ENCODE measurements around the gene MZT2B.
"Not testable (repeated sequence)": the region's sequence is repeated elsewhere in the genome, so short reads cannot be mapped to it uniquely, and the experiment has no call there.

Gene MZT2B

GRCh38 chr2:130180404-130181324 lies 1.4 kb upstream of the MZT2B start:
- H3K9me3 ChIP-seq (ENCODE audit: control insufficient read depth in 1 of 2, low read length in 2 of 2); H3K27me3 ChIP-seq (ENCODE audit: control insufficient read depth in 1 of 2, insufficient read depth in 2 of 2, low read length in 2 of 2); H3K36me3 ChIP-seq (ENCODE audit: control insufficient read depth in 1 of 2, insufficient read depth in 2 of 2, low read length in 2 of 2); H3K27ac ChIP-seq (ENCODE audit: low read depth, low read length): not testable (repeated sequence)
- H3K9ac ChIP-seq (ENCODE audit: low read depth in 1 of 2, low read length in 2 of 2): peak overlapping the region; percentile 75 to 85
- H3K4me1 ChIP-seq (ENCODE audit: control insufficient read depth in 1 of 2, insufficient read depth in 2 of 2, low read length in 2 of 2): peaks cover 3 to 18% of the 10 kb centered on the region in 2 donors
- peak overlapping the region; percentile 71 to 96 for H3K4me3 ChIP-seq (ENCODE audit: low read depth in 1 of 2, low read length in 2 of 2)

DNA sequence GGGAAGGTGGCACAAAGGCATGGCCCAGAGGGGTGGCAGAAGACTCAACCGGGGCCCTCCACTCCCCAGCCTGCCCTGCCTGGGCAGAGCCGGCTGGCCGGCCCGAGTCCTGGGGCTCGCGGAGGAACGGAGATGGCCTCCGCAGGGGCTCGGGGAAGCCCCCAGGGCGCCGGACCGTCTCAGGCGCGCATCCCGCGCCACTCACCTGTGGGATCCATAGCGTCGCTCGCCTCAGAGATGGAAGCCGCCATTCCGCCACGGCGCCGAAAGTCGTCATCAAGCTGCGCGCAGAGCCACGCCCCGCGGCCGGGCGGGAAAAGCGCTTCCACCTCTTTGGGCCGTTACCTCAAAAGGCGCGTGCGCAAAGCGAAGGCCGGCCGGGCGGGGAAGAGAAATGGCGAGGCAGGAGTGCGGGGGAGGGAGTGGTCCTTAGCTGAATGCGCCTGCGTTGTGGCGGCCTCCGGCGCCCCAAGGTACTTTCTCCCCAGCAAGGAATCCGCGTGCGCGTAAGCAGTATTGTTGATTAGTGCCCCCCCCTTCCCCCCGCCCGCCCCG lies 660 bp upstream of the MZT2B start, which contains the start of gene SMPD4:
TSS of gene SMPD4 (minus strand) at position 278 of the 555 bp plus-strand sequence. CDS start 5,010 bp downstream, outside the sequence.
- Histone ChIP-seq H3K27me3 (ENCODE audit: control insufficient read depth in 1 of 2, insufficient read depth in 2 of 2, low read length in 2 of 2) (no peaks in the 10 kb centered on the region), H3K4me3 (ENCODE audit: low read depth in 1 of 2, low read length in 2 of 2) (peak within 1 kb of the TSS; percentile 71 to 96), H3K4me1 (ENCODE audit: control insufficient read depth in 1 of 2, insufficient read depth in 2 of 2, low read length in 2 of 2) (peaks cover 3 to 18% of the 10 kb centered on the region in 2 donors), H3K9me3 (ENCODE audit: control insufficient read depth in 1 of 2, low read length in 2 of 2) (no peaks in the 10 kb centered on the region), H3K27ac (ENCODE audit: low read depth, low read length) (peak within 1 kb of the TSS; percentile 91), H3K9ac (ENCODE audit: low read depth in 1 of 2, low read length in 2 of 2) (peak within 1 kb of the TSS; percentile 75 to 85), H3K36me3 (ENCODE audit: control insufficient read depth in 1 of 2, insufficient read depth in 2 of 2, low read length in 2 of 2) (peaks cover 1 to 4% of the 10 kb centered on the region in 2 donors)

GRCh38 chr2:130182826-130183511 lies 907 bp downstream of the MZT2B start:
- H3K9me3 ChIP-seq (ENCODE audit: control insufficient read depth in 1 of 2, low read length in 2 of 2); H3K27ac ChIP-seq (ENCODE audit: low read depth, low read length); H3K36me3 ChIP-seq (ENCODE audit: control insufficient read depth in 1 of 2, insufficient read depth in 2 of 2, low read length in 2 of 2); H3K27me3 ChIP-seq (ENCODE audit: control insufficient read depth in 1 of 2, insufficient read depth in 2 of 2, low read length in 2 of 2): not testable (repeated sequence)
- peak overlapping the region; percentile 57 to 61 for H3K9ac ChIP-seq (ENCODE audit: low read depth in 1 of 2, low read length in 2 of 2)
- peaks cover 3 to 18% of the 10 kb centered on the region in 2 donors for H3K4me1 ChIP-seq (ENCODE audit: control insufficient read depth in 1 of 2, insufficient read depth in 2 of 2, low read length in 2 of 2)
- H3K4me3 ChIP-seq (ENCODE audit: low read depth in 1 of 2, low read length in 2 of 2): peak overlapping the region; percentile 71 to 72

- Histone ChIP-seq H3K4me1 (ENCODE audit: control insufficient read depth in 1 of 2, insufficient read depth in 2 of 2, low read length in 2 of 2) (peaks cover 3 to 18% of the 10 kb centered on the region in 2 donors), H3K4me3 (ENCODE audit: low read depth in 1 of 2, low read length in 2 of 2) (peak overlapping the region in 1 of 2 donors; percentile 72), H3K36me3 (ENCODE audit: control insufficient read depth in 1 of 2, insufficient read depth in 2 of 2, low read length in 2 of 2) (peaks cover 0 to 4% of the 10 kb centered on the region in 2 donors), H3K9me3 (ENCODE audit: control insufficient read depth in 1 of 2, low read length in 2 of 2) (no peaks in the 10 kb centered on the region), H3K27ac (ENCODE audit: low read depth, low read length) (no peak overlapping the region), H3K27me3 (ENCODE audit: control insufficient read depth in 1 of 2, insufficient read depth in 2 of 2, low read length in 2 of 2) (no peaks in the 10 kb centered on the region), H3K9ac (ENCODE audit: low read depth in 1 of 2, low read length in 2 of 2) (peak overlapping the region in 1 of 2 donors; percentile 61)
These were observed 1.7 kb downstream of the MZT2B start for GRCh38 chr2:130183512-130184373.

GRCh38 chr2:130185436-130185835 lies 3.4 kb downstream of the MZT2B start:
- Histone ChIP-seq H3K27me3 (ENCODE audit: control insufficient read depth in 1 of 2, insufficient read depth in 2 of 2, low read length in 2 of 2) (no peaks in the 10 kb centered on the region), H3K27ac (ENCODE audit: low read depth, low read length) (no peak overlapping the region), H3K4me1 (ENCODE audit: control insufficient read depth in 1 of 2, insufficient read depth in 2 of 2, low read length in 2 of 2) (peaks cover 2 to 14% of the 10 kb centered on the region in 2 donors), H3K4me3 (ENCODE audit: low read depth in 1 of 2, low read length in 2 of 2) (no peak overlapping the region), H3K36me3 (ENCODE audit: control insufficient read depth in 1 of 2, insufficient read depth in 2 of 2, low read length in 2 of 2) (peaks cover 0 to 4% of the 10 kb centered on the region in 2 donors), H3K9ac (ENCODE audit: low read depth in 1 of 2, low read length in 2 of 2) (no peak overlapping the region), H3K9me3 (ENCODE audit: control insufficient read depth in 1 of 2, low read length in 2 of 2) (no peaks in the 10 kb centered on the region)

DNA sequence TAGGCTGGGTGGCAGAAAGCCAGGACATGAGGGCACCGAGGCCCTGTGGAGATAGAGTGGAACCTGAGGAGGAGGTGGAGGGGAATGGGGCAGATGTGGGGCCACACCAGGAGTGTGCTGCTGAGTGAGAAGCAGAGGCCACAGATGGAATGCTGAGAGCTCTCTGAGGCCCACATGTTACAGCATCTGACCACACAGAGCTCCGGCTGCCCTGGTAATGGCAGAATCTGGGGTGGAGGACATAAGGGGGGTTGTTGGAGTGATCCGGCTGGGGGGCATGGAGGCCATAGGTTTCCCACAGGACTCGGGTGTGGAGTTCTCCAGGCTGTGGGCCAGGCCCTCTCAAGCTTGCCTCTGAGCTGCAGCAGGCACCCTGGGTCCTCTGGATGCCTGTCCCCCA lies 3.8 kb downstream of the MZT2B start:
- Histone ChIP-seq H3K27ac (ENCODE audit: low read depth, low read length) (no peak overlapping the region), H3K9me3 (ENCODE audit: control insufficient read depth in 1 of 2, low read length in 2 of 2) (no peaks in the 10 kb centered on the region), H3K4me3 (ENCODE audit: low read depth in 1 of 2, low read length in 2 of 2) (no peak overlapping the region), H3K4me1 (ENCODE audit: control insufficient read depth in 1 of 2, insufficient read depth in 2 of 2, low read length in 2 of 2) (peaks cover 0 to 10% of the 10 kb centered on the region in 2 donors), H3K27me3 (ENCODE audit: control insufficient read depth in 1 of 2, insufficient read depth in 2 of 2, low read length in 2 of 2) (no peaks in the 10 kb centered on the region), H3K36me3 (ENCODE audit: control insufficient read depth in 1 of 2, insufficient read depth in 2 of 2, low read length in 2 of 2) (peaks cover 0 to 4% of the 10 kb centered on the region in 2 donors), H3K9ac (ENCODE audit: low read depth in 1 of 2, low read length in 2 of 2) (no peak overlapping the region)

DNA sequence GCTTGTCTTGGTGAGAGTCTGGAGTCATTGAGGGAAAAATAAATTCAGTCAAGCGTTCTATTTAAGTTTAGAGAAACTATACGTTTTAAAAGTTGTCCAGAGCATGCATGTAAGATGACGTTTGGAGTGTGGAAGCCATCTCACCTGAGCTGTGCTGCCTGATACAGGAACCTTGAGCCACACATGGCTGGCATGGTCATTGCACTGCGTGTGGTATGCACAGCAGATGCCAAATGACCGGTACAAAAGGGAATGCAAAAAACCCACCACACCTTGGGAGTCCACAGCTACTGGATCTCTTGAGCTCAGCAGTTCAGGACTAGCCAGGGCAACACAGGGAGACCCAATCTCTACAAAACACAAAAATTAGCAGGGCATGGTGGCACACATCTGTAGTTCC lies 4.3 kb downstream of the MZT2B start:
- no peak overlapping the region for H3K4me3 ChIP-seq (ENCODE audit: low read depth in 1 of 2, low read length in 2 of 2)
- peaks cover 0 to 10% of the 10 kb centered on the region in 2 donors for H3K4me1 ChIP-seq (ENCODE audit: control insufficient read depth in 1 of 2, insufficient read depth in 2 of 2, low read length in 2 of 2)
- H3K27me3 ChIP-seq (ENCODE audit: control insufficient read depth in 1 of 2, insufficient read depth in 2 of 2, low read length in 2 of 2): no peaks in the 10 kb centered on the region
- H3K9me3 ChIP-seq (ENCODE audit: control insufficient read depth in 1 of 2, low read length in 2 of 2): no peaks in the 10 kb centered on the region
- H3K9ac ChIP-seq (ENCODE audit: low read depth in 1 of 2, low read length in 2 of 2): no peak overlapping the region
- H3K36me3 ChIP-seq (ENCODE audit: control insufficient read depth in 1 of 2, insufficient read depth in 2 of 2, low read length in 2 of 2): peaks cover 4% of the 10 kb centered on the region in 2 donors
- no peak overlapping the region for H3K27ac ChIP-seq (ENCODE audit: low read depth, low read length)

DNA sequence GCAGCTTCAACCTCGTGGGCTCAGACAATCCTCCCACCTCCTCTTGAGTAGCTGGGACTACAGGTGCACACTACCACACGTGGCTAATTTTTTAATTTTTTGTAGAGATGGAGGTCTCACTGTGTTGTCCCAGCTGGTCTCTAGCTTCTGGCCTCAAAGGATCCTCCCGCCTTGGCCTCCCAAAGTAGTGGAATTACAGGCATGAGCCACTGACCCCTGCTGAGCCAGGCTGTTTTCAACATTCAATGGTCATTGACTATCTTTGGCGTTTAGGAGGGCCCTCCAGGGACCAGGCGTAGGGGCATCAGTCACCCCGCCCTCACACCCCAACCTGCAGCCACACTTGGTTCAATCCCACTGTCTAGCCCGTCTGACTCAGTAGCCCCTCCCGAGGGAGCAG lies 5.2 kb downstream of the MZT2B start:
- peaks cover 0 to 10% of the 10 kb centered on the region in 2 donors for H3K4me1 ChIP-seq (ENCODE audit: control insufficient read depth in 1 of 2, insufficient read depth in 2 of 2, low read length in 2 of 2)
- no peak overlapping the region for H3K4me3 ChIP-seq (ENCODE audit: low read depth in 1 of 2, low read length in 2 of 2)
- H3K9ac ChIP-seq (ENCODE audit: low read depth in 1 of 2, low read length in 2 of 2): no peak overlapping the region
- H3K27ac ChIP-seq (ENCODE audit: low read depth, low read length): no peak overlapping the region
- H3K36me3 ChIP-seq (ENCODE audit: control insufficient read depth in 1 of 2, insufficient read depth in 2 of 2, low read length in 2 of 2): peaks cover 4 to 5% of the 10 kb centered on the region in 2 donors
- H3K9me3 ChIP-seq (ENCODE audit: control insufficient read depth in 1 of 2, low read length in 2 of 2): no peaks in the 10 kb centered on the region
- H3K27me3 ChIP-seq (ENCODE audit: control insufficient read depth in 1 of 2, insufficient read depth in 2 of 2, low read length in 2 of 2): no peaks in the 10 kb centered on the region

DNA sequence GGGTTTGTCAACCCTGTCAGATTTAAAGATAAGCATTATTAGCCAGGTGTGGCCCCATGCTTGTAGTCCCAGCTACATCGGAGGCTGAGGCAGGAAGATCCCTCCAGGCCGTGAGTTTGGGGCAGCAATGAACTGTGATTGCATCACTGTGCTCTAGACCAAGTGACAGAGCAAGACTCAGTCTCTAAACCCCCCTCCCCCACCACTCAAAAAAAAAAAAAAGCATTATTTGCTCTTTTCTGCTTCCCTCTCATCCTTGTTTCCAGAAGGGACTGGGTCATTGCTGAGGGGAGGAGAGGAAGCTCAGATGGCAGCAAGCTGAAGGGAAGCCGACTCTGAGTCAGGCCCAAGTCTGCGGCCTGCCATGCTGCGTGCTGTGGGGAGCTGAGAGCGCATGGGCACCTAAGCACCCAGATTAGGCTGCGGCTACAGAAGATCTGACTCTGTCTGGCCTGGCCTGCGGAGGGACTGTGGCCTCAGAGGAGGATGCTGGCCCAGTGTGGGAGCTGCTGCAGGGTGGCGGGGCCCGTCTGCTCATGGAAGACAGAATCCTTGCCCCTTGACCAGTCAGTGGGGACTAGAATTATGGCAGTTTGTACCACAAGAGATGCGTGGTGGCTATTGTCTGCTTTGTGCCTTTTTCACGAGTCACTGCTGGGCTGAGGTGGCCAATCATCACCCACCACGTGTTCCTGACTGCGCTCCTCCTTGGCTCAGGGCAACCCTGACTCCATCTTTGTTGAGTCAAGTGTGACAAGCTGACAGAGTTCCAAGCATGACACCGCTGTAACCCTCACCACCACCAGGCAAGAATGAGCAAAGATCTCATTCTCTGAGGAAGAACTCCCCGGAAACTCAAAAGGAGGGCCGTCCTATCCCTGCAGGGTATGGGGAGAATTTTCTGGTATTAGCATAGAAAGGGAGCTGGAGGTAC lies 6.1 kb downstream of the MZT2B start:
- not testable (repeated sequence) for H3K9ac ChIP-seq (ENCODE audit: low read depth in 1 of 2, low read length in 2 of 2); H3K27me3 ChIP-seq (ENCODE audit: control insufficient read depth in 1 of 2, insufficient read depth in 2 of 2, low read length in 2 of 2); H3K4me1 ChIP-seq (ENCODE audit: control insufficient read depth in 1 of 2, insufficient read depth in 2 of 2, low read length in 2 of 2); H3K4me3 ChIP-seq (ENCODE audit: low read depth in 1 of 2, low read length in 2 of 2); H3K9me3 ChIP-seq (ENCODE audit: control insufficient read depth in 1 of 2, low read length in 2 of 2); H3K27ac ChIP-seq (ENCODE audit: low read depth, low read length); H3K36me3 ChIP-seq (ENCODE audit: control insufficient read depth in 1 of 2, insufficient read depth in 2 of 2, low read length in 2 of 2)
